RWPE1 (cell line): ENCODE results near the gene TUBA1C.

Experiments
- CTCF ChIA-PET: fragments of 350-600 bp; sonication (Branson Sonifier 250); formaldehyde crosslinking; extraction: SDS; loops from one replicate; lab custom pipeline; 2021; lab: Yijun Ruan, JAX
- POLR2A ChIA-PET: fragments of 400-600 bp; formaldehyde crosslinking; extraction: SDS; loops from one replicate; lab custom pipeline; 2020; ENCODE audit warnings: antibody characterized with exemption; ENCODE audit not compliant: low non-redundant PET; lab: Yijun Ruan, JAX
- DNase-seq: peaks from one replicate; pipeline ENCODE4 v3.0.0; 2012; ENCODE audit warnings: low spot score
- H3K27ac ChIP-seq: fragments of 450-650 bp; 2 replicates; pipeline ENCODE4 v1.5.1; 2017
- TF ChIP-seq, protein P1 (sequence below): fragments of 450-650 bp; conservative IDR thresholded peaks from 2 replicates; pipeline ENCODE4 v1.5.1; 2017; ENCODE audit warnings: low read depth, mild to moderate bottlenecking

The TUBA1C gene

DNA sequence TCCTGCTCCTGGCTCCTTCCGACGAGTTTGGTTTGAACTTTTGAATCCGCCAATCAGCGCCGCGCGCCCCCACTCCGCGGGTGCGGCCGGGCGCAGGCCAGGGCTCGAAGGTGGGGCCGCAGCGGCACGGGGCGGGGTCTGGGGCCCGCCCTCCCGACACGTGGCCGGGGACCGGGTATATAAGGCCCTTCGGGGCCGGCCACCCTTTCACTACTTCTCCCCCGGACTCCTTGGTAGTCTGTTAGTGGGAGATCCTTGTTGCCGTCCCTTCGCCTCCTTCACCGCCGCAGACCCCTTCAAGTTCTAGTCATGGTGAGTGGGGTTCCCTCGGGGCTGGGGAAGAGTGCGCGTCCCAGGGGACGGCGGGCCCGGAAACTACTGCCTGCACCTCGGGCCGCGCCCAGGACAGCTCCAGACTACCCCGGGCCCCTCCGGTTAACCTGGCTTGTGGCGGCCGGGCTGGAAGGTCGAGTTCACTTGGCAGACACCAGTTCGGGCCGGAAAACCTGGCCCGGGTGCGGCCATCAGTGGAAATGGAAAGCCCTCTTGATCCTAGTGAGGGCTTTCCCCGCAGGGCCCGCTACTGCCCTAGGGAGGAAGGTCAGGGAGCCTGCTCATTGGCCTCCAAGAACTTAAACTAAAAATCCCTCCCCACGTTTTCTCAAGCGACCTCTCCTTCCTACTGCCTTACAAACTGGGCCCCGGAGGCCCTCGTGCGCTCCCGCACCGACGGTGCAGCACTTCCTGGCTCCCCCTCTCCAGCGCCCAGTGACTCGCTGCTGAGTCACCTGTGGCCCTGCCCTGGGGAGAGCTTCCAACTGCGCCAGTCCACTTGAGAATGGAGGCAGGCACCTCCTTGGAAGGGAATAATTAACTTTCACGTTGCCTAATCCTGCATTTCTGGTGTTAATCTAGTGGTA lies at the start of gene TUBA1C:
Gene TUBA1C (plus strand): TSS at position 210 of the 920 bp plus-strand sequence. CDS start 100 bp downstream, at position 310.
- DNase-seq: peak; percentile 97
- CTCF ChIA-PET: interaction anchor here (0.6 to 0.7 kb wide), 3 partner anchors 40 to 201 kb away, joined by 3 read pairs; no protein-coding TSS in a partner anchor
- POLR2A ChIA-PET: interaction anchor here (0.5 kb wide), 2 partner anchors 48 to 304 kb away, joined by 3 to 6 read pairs; no protein-coding TSS in a partner anchor
- peak within 1 kb of the TSS; percentile 99 for H3K27ac ChIP-seq
- TF ChIP-seq, protein P1, sequence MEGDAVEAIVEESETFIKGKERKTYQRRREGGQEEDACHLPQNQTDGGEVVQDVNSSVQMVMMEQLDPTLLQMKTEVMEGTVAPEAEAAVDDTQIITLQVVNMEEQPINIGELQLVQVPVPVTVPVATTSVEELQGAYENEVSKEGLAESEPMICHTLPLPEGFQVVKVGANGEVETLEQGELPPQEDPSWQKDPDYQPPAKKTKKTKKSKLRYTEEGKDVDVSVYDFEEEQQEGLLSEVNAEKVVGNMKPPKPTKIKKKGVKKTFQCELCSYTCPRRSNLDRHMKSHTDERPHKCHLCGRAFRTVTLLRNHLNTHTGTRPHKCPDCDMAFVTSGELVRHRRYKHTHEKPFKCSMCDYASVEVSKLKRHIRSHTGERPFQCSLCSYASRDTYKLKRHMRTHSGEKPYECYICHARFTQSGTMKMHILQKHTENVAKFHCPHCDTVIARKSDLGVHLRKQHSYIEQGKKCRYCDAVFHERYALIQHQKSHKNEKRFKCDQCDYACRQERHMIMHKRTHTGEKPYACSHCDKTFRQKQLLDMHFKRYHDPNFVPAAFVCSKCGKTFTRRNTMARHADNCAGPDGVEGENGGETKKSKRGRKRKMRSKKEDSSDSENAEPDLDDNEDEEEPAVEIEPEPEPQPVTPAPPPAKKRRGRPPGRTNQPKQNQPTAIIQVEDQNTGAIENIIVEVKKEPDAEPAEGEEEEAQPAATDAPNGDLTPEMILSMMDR: no peak

GRCh38 chr12:49219417-49220026 lies 45.4 kb upstream of the TUBA1C start:
- ChIA-PET POLR2A (no interaction called here), CTCF (interaction anchor here (0.6 to 0.7 kb wide), 2 partner anchors 21 to 71 kb away, joined by 3 read pairs; no protein-coding TSS in a partner anchor)
- H3K27ac ChIP-seq: no peak overlapping the region

GRCh38 chr12:49220972-49221371 lies 43.9 kb upstream of the TUBA1C start:
- TF ChIP-seq, protein P1: no peak
- POLR2A ChIA-PET: interaction anchor here (0.6 kb wide), 1 partner anchor 9 kb away, joined by 14 read pairs; no protein-coding TSS in a partner anchor
- DNase-seq: no peak
- no peak overlapping the region for H3K27ac ChIP-seq
- CTCF ChIA-PET: interaction anchor here (0.8 kb wide), 1 partner anchor 14 kb away, joined by 7 read pairs; no protein-coding TSS in a partner anchor

More at GRCh38 chr12:49219417-49220026, 45.4 kb upstream of the TUBA1C start:
- TF ChIP-seq, protein P1: no peak
- no peak for DNase-seq

- ChIA-PET POLR2A (interaction anchor here (0.5 kb wide), 1 partner anchor 450 kb away, joined by 3 read pairs; no protein-coding TSS in a partner anchor), CTCF (interaction anchor here (1.1 kb wide), 1 partner anchor 9 kb away, joined by 3 read pairs; no protein-coding TSS in a partner anchor)
- TF ChIP-seq, protein P1: no peak
- no peak for DNase-seq
- H3K27ac ChIP-seq: no peak overlapping the region
These were observed 41.8 kb upstream of the TUBA1C start for GRCh38 chr12:49223122-49223521.

GRCh38 chr12:49223590-49224369 lies 41.1 kb upstream of the TUBA1C start:
- H3K27ac ChIP-seq: no peak overlapping the region
- ChIA-PET POLR2A (no interaction called here), CTCF (interaction anchor here (0.7 to 1.1 kb wide), 2 partner anchors 8 to 181 kb away, joined by 3 read pairs; no protein-coding TSS in a partner anchor)
- TF ChIP-seq, protein P1: no peak
- no peak for DNase-seq
